Endothelial cell of umbilical vein (primary cell): ENCODE data around the gene SLFN13.

ENCODE experiments used
- CTCF ChIP-seq, 2 donors: IDR thresholded peaks; 1 replicate in 1 of 2; 2 replicates in 1 of 2; pipeline ENCODE4 v1.5.1; 2011; ENCODE audit warnings: low read length in 2 of 2, mild to moderate bottlenecking in 2 of 2, moderate library complexity in 2 of 2, control low read depth in 1 of 2, inconsistent platforms in 1 of 2, low read depth in 1 of 2; ENCODE audit not compliant: insufficient read depth in 1 of 2; ENCODE audit errors: extremely low read depth in 1 of 2
- EZH2 ChIP-seq: IDR thresholded peaks from 2 replicates; pipeline ENCODE4 v1.6.1; 2012; ENCODE audit warnings: borderline replicate concordance, low read depth, mild to moderate bottlenecking, moderate library complexity, low read length, inconsistent platforms; ENCODE audit not compliant: severe bottlenecking
- POLR2AphosphoS5 ChIP-seq: IDR thresholded peaks from 2 replicates; pipeline ENCODE4 v1.6.1; 2012; ENCODE audit warnings: low read depth, mild to moderate bottlenecking, control low read depth, low read length, moderate library complexity; ENCODE audit not compliant: insufficient read depth

- no peak for TF ChIP-seq CTCF (IDR thresholded peaks at IDR 0.05; ENCODE audit: extremely low read depth in 1 of 2, insufficient read depth in 1 of 2, low read depth in 1 of 2, low read length in 2 of 2)
- TF ChIP-seq POLR2AphosphoS5 = no peak
- no peak for TF ChIP-seq EZH2
Observed at GRCh38 chr17:35387496-35387895, 61.1 kb downstream of the SLFN13 start.
